T-helper 2 cell (primary cell): Measurements from ENCODE around the gene PUM1.
"Not testable (repeated sequence)": the region's sequence is repeated elsewhere in the genome, so short reads cannot be mapped to it uniquely, and the experiment has no call there.

ENCODE experiments used
- DNase-seq, 5 experiments: peaks; one replicate each; pipeline versions ENCODE4 v3.0.0 to v3.0.0-alpha.2; 2012 to 2022
- total RNA-seq, 2 donors: gene quantifications; one replicate each; lab custom pipeline; 2026; lab: John Stamatoyannopoulos, UW

PUM1 gene, protein sequence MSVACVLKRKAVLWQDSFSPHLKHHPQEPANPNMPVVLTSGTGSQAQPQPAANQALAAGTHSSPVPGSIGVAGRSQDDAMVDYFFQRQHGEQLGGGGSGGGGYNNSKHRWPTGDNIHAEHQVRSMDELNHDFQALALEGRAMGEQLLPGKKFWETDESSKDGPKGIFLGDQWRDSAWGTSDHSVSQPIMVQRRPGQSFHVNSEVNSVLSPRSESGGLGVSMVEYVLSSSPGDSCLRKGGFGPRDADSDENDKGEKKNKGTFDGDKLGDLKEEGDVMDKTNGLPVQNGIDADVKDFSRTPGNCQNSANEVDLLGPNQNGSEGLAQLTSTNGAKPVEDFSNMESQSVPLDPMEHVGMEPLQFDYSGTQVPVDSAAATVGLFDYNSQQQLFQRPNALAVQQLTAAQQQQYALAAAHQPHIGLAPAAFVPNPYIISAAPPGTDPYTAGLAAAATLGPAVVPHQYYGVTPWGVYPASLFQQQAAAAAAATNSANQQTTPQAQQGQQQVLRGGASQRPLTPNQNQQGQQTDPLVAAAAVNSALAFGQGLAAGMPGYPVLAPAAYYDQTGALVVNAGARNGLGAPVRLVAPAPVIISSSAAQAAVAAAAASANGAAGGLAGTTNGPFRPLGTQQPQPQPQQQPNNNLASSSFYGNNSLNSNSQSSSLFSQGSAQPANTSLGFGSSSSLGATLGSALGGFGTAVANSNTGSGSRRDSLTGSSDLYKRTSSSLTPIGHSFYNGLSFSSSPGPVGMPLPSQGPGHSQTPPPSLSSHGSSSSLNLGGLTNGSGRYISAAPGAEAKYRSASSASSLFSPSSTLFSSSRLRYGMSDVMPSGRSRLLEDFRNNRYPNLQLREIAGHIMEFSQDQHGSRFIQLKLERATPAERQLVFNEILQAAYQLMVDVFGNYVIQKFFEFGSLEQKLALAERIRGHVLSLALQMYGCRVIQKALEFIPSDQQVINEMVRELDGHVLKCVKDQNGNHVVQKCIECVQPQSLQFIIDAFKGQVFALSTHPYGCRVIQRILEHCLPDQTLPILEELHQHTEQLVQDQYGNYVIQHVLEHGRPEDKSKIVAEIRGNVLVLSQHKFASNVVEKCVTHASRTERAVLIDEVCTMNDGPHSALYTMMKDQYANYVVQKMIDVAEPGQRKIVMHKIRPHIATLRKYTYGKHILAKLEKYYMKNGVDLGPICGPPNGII
- 247 to 273 reads per million in 2 donors for total RNA-seq

DNA sequence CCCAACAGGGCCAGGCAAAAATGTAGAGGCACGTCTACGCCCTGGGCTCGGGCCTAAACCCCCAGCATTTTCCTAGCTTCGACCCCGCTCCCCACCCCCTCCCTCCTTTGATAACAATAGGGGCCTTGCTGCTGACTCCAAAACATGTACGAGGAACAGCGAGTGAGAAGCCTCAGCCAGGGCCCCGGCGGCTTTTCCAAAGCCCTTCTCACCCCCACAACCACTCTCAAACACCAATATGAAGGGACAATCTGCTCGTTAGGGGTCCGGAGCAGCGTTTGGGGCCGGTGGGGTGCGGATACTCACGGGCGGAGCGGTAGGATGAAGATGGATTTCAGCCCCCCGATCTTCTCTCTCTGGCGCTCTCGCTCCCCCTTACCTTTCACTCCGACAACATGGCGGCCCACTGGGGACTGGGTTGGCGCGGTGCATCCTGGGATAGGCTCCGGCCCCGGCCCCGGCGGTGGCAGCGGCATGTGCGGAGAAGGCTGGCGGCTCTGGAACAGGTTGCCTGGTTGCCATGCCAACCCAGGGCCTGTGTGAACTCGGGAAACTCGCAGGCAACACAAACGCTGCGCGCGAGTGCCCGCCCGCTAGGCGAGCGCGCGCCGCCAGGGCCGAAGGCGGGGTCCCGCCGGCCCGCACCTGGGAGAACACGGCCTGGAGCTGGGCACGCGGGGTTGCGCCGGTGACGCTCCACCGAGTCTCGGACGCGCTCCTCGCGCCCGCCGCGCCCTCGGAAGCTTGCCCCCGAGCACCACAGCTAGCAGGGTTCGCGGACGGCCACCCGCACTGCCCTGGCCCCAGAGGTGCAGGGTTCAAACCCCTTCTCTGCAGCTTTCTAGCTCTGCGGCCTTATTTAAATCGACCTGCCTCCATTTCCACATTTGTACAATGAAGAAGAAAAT lies at the start of gene PUM1:
Gene PUM1, minus strand, starts transcription at position 408 of the 908 bp plus-strand sequence. CDS start 6,151 bp downstream, outside the sequence.
- peak; percentile 95 to 99 (median 98) for DNase-seq

DNA sequence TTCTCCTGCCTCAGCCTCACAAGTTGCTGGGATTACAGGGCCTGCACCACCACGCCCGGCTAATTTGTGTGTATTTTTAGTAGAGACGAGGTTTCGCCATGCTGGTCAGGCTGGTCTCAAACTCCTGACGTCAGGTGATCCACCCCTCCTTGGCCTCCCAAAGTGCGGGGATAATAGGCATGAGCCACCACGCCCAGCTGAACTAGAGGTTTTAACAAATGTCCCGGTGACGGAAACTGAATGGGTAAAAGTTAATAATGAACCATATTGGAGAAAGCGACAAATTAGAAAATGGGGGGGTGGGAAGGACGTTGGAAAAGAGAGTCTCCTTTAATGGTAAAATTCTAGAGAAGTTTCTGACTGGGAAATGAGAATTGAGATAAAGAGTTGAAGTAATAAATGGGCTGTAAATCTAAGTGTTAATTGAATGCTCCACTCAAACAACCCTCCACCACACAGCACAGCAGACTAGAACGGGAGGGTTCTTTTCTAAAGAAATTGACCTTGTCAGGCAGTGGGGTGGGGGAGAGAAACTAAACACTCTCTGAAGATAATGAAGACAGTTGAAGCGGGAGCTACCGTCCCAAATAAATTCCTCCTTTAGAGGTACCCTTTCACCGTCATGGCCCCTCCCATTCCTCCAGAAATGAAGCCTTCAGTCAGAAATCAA lies 46.9 kb upstream of the PUM1 start:
- DNase-seq = no peak

DNA sequence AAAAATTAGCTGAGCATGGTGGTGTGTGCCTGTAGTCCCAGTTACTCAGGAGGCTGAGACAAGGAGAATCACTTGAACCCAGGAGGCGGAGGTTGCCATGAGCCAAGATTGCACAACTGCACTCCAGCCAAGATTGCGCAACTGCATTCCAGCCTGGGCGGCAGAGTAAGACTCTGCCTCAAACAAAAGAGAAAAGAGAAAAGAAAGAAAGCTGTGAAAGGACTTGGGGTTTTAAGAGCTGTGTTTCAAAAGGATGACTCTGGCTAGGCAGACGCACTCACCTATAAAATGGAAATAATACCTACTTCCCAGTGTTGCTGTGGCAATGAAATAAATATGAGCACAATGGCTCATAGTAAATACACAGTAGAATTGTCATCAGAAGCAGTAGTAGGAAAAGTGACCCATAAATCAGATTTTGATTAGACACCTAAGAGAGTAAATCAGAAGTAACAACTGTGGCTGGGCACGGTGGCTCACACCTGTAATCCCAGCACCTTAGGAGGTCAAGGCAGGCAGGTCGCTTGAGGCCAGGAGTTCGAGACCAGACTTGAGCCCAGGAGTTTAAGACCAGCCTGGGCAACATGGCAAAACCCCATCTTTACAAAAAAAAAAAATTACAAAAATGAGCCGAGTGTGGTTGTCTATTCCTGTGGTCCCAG lies 45.9 kb upstream of the PUM1 start:
- DNase-seq = no peak

DNA sequence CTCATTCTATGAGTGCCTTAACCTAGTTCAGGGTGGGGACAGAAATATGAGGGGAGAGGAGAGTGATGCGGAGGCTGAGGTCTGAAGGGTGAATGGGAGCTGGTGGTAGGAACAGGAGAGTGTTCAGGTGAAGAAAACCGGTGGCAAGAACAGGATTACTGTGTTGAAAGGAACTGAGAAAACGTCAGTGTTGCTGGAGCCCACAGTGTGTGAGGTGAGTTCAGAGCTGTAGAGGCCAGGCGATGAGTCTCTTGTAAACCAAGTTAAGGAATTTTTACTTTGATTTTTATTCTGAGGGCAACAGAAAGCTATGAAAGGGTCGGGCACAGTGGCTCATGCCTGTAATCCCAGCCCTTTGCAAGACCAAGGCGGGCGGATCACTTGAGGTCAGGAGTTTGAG lies 45.3 kb upstream of the PUM1 start:
- DNase-seq = no peak

DNA sequence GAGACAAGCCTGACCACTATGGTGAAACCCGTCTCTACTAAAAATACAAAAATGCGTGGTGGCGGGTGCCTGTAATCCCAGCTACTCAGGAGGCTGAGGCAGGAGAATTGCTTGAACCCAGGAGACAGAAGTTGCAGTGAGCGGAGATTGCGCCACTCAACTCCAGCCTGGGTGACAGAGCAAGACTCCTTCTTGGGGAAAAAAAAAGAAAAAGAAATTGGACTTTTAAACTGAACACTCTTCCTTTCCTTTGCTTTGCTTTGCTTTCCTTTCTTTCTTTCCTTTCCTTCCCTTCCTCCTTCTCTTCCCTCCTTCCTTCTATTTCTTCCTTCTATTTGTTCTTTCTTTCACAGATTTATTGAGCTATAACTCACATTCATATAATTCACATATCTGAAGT lies 43.3 kb upstream of the PUM1 start:
- DNase-seq = no peak

DNA sequence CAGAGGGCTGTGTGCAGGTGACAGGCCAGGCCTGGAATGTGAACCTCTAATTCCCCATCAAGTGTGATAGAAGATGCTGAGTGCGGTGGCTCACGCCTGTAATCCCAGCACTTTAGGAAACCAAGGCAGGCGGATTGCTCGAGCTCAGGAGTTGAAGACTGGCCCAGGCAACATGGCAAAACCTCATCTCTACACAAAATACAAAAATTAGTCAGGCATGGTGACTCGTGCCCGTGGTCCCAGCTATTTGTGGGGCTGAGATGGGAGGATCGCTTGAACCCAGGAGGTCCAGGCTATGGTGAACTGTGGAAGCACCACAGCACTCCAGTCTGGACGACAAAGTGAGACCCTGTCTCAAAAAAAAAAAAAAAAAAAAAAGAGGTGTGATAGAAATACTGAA lies 40.1 kb upstream of the PUM1 start:
- DNase-seq = no peak

DNA sequence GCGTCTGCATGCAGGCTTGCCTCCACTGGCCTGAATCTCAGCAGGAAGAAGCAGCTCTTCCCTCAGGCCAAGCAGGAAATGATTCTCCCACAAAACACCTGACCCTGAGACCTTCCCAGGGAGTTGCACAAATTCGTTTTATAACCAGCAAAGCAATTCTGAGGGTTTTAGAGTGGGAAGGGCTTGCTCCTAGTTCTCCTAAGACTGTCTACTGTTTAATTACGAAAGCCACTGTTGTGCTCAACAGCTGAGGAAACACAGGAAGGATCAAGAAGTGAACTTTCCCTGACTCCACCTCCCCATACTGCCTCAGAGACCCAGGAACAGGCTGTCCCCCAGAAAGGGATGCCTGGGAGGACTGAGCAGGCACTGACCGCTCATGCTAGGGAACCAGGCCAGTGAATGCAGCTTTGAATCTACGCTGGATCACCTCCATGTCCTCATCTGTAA lies 37.0 kb upstream of the PUM1 start:
- DNase-seq = no peak

DNA sequence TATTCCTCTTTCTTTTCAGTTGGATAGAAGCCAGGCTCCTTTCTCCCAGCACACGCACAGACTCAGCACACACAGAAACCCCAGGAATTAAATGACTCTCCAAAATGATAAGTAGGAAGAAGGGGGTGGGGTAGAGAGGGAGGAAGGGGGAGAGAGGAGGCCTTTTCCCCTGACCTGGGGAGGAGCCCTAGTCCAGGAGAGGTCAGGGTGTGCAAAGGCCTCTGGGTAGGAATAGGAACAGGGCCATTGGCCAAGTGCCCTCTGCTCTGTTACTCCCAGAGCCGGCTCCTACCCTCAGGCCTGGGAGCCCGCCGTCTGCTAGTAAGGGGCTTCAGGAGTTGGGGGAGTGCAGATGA lies 35.6 kb upstream of the PUM1 start:
- DNase-seq = no peak

DNA sequence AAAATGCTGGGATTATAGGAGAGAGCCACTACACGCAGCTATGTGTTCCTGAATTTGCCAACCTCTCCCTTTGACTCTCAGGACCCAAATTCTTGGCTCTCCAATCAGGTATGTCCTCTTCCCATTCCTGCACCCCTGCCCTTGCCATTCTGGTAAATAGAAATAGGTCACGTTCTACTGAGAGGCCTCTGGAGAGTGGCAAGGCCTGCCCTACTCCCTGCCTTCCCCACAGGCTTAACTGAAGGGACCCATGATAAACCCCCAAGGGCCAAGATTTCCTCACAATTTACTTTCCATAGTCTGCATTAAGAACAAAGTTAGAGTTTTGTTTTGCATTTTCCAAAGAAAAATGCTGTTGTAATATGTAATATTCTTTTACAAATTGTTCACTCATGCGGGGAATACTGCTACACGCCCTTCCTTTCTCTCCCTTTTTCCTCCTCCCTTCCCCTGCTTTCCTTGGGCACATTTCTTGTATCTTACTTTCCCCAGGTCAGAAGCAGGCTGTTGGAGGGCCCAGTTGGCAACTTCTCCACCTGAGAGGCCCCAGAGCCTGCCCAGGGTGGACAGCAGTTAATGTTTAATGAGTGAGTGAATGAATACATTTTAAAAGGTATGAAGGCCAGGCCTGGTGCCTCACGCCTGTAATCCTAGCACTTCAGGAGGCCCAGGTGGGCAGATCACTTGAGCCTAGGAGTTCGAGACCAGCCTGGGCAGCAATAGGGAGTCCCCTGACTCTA lies 33.9 kb upstream of the PUM1 start:
- DNase-seq = no peak

DNA sequence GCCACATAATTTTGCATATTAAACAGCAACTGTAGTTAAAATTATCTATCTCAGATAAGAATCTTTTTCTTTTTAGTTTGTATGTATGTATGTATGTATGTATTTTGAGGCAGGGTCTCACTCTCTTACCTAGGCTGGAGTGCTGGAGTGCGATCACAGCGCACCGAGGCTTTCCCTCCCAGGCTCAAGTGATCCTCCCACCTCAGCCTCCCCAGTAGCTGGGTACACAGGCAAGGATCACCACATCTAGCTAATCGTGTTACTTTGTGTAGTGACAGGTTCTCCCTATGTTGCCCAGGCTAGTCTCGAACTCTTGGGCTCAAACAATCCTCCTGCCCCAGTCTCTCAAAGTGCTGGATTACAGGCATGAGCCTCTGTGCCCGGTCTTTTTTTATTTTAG lies 30.5 kb upstream of the PUM1 start:
- no peak for DNase-seq

DNA sequence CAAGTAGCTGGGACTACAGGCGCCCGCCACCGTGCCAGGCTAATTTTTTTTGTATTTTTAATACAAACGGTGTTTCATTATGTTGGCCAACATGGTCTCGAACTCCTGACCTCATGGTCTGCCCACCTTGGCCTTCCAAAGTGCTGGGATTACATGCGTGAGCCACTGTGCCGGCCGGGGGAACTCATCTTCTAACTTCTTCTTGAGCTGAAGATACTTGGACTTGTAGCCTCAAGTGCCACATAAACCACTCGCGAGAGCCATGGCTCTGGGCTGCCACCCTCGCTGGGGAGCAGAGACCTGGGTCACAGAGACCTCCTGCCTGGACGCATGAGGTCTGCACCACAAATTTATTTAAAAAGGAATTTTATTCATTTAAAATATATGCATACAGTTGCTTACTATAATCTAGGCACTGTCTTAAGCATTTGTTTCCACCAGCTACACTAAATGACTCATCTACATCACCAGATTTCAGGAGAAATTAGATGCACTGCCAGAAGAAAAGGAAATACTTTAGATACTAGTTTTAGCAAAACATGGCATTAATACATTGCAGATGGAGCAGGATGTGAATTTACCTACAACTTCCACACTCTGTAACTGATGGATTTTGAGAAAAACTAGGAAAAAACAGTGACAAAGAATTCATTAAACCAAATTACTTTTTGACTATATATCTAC lies 29.9 kb upstream of the PUM1 start:
- no peak for DNase-seq

DNA sequence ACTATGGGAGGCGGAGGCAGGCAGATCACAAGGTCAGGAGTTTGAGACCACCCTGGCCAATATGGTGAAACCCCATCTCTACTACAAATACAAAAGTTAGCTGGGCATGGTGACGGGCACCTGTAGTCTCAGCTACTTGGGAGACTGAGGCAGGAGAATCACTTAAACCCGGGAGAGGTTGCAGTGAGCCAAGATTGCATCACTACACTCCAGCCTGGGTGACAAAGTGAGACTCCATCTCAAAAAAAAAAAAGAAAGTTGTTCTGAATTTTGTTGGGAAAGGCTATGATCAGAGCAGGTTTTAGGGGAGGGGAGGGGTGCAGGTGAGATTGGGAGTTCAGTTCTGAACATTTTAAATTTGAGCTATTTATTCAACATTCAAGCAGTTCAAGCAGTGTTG lies 22.6 kb upstream of the PUM1 start:
- DNase-seq = not testable (repeated sequence)

DNA sequence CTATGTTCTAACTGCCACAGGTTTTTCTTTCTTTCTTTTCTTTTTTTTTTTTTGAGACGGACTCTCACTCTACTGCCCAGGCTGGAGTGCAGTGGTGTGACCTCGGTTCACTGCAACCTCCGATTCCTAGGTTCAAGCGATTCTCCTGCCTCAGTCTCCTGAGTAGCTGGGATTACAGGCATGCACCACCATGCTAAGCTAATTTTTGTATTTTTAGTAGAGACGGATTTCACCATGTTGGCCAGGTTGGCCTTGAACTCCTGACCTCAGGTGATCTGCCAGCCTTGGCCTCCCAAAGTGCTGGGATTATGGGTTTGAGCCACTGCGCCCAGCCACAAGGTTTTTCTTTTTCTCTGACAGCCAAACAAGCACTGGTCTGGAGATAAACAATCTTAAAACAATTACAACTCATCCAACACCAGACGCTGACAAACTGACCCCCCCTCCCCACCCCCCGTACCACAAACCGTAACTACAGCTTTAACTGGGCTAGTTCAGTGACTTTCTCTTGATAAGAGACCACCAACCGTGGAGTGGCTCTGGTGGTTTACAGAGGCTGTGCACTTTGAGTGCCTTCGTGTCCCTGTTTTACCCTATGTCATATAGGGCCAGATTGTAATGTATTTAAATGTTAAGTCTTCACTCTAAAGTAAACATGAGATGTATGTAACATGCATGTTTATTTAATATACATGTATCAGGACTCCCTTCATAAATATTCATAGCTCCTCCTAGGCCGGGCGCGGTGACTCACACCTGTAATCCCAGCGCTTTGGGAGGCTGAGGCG lies 19.5 kb upstream of the PUM1 start:
- DNase-seq = peak in 1 of 5 experiments; percentile 18

DNA sequence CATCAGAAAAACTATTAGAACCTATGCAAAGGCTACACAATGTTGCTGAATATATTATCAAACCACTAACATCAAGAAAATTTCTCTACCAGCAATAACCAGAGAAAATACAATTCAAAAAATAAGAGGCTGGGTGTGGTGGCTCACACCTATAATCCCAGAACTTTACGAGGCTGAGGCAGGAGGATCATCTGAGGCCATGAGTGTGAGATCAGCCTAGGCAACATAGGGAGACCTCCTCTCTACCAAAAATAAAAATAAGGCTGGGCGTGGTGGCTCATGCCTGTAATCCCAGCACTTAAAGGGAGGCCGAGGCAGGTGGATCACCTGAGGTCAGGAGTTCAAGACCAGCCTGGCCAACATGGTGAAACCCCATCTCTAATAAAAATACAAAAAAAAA lies 16.9 kb upstream of the PUM1 start:
- no peak for DNase-seq

DNA sequence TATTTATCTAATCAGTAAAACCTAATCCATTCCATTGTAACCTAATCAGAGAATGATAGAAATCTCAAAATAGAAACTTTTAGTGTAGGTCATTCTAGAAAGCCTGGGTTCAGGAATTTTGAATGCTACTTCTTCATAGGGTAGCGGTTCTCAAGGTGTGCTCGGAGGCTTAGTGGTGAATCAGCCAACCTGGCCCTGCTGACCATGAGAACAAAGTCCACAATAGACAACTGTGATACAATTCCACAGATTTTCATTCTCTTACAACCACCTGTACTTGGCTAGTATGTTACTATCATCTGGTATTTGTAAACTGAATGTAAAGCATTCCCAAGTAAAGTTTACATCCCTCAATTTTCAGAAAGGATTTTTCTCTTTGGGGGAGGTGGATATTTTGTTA lies 7.5 kb upstream of the PUM1 start:
- DNase-seq = no peak

DNA sequence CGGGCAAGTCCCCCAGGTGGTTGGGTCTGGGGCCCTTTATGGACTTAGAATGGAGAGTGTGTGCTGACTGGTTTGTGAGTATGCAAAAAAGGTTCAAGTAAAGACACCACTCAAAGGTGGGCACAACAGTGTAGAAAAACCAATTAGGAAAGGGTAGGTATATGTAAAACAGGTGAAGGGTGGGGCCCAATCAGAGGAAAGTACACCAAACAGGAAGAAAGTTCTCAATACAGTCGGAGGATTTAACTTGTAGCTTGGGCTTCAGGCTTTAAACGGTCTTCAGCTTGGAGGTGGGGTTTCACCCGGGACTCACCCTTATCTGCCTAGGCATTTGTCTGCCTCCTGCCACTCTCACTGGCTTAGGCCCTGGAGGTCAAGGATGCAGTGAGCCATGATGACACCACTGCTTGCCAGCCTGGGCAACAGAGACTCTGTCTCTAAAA lies 6.8 kb upstream of the PUM1 start:
- DNase-seq = no peak

DNA sequence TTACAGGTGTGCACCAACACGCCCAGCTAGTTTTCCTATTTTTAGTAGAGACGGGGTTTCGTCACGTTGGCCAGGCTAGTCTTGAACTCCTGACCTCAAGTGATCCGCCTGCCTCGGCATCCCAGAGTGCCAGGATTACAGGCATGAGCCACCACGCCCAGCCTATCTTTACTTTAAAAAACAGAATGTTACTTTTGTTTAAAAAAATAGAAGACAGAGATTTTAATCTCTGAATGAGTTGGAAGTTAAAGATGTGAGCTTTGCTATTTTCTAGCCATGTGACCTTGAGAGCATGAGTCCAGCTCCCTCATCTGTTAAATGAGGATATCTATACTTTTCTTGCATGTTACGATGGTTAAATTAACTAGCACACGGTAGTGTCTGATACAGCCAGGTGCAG lies 3.9 kb upstream of the PUM1 start:
- no peak for DNase-seq

DNA sequence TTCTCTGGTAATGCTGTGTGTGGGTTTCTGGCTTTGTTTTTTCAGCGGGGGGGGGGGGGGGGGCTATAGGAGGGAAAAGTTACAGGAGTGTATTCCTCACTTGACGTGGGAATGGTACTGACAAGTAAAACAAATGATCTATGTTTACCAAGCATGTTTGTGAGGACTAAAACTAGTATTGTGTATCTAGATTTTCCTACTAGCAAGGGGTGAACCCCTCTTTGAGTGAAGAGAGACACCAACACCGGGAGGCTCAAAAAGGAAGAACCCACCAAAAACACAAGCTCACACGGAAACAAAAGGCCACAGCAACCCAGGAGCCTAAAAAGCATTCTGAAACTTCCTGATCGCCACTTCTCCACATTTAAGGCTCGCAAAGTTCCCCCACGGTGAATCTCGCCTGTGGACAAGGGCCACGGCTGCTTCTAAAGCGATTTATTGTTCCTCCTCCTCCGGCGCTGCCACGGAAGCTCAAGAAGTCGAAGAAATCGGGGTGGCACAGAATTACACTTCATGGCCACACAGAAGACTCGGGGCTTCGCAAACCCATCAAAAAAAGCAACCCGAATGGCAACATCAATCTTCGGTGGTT lies 703 bp downstream of the PUM1 start:
- DNase-seq = no peak
